HG02884 (cell line): Measurements from ENCODE around the gene CNTLN.
"Not testable (repeated sequence)": the region's sequence is repeated elsewhere in the genome, so short reads cannot be mapped to it uniquely, and the experiment has no call there.

ENCODE experiments used
- ATAC-seq: cut with Tn5 transposase; IDR thresholded peaks from one replicate; pipeline ENCODE4 v1.9.1; 2021; ENCODE audit warnings: mild to moderate bottlenecking, moderate library complexity; ENCODE audit not compliant: unreplicated experiment

CNTLN gene

GRCh38 chr9:17490110-17490509, 355.3 kb downstream of the CNTLN start:
- ATAC-seq: no peak

- ATAC-seq: no peak
Measured at GRCh38 chr9:17491780-17492179, 356.9 kb downstream of the CNTLN start.

DNA sequence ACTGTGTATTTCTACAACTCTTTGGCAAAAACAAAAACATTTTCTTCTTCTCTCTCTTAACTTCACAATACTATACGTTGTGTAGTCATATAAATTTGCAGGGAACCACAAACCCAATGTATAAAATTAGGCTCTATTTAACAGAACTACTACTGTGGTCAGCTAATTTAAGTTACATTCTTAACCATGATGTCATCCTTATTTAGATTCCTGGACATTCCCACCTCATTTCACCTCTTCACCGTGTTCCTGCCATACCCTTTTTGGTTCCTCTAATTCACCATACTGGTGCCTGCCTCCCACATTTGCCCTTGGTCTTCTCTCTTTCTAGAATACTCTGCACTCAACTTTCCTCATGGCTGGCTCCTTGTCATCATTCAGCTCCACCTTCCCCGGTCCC, 368.4 kb downstream of the CNTLN start:
- no peak for ATAC-seq

DNA sequence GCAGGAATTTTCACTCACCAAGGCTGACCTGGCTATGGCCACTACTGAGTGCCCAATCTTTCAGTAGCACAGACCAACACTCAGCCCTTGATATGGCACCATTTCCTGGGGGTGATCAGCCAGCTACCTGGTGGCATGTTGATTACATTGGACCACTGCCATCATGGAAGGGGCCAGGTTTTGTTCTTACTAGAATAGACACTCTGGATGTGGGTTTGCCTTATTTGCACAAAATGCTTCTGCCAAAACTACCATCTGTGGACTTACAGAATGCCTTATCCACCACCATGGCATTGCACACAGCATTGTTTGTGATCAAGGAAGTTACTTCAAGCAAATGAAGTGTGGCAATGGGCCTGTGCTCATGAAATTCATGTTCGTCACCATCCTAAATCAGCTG, 374.3 kb downstream of the CNTLN start:
- no peak for ATAC-seq

- no peak for ATAC-seq
Measured at GRCh38 chr9:17509701-17510100, 374.9 kb downstream of the CNTLN start.

GRCh38 chr9:17519761-17520160, 384.9 kb downstream of the CNTLN start:
- no peak for ATAC-seq

- no peak for ATAC-seq
Measured at GRCh38 chr9:17520268-17521064, 385.6 kb downstream of the CNTLN start.

DNA sequence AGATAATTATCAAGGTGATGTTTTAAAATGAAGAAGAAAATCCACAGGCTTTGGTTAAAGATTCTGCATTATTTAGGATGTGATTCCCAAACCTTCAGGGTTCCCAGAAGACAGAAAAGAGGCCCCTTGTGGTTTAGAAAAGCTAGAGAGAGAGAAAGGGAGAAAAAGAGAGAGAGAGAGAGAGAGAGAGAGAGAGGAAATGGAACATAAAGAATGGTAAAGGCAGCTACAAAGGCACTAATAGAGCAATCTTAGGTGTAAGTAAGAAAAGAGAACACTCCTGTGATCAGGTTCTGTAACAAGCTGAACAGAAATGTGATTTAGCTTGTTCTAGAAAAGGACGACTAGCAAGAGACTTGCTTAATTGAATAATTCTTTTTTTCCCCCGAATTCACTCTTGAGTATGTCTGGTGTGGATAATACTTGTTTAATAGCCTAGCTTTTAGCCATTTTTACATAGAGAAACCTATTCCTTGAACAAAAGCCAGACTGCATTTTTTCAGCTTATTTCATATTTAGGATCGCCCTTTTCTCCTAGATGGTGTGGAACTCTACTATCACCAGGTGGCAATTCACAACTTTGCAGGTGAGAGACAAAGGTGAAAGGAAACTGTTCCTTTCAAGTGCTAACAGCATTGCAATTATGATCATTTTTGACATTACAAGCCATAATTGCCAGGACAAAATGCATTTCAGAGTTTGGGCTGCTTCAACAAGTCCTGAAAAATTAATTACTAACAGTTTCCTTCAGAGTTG, 386.4 kb downstream of the CNTLN start:
- ATAC-seq: no peak

DNA sequence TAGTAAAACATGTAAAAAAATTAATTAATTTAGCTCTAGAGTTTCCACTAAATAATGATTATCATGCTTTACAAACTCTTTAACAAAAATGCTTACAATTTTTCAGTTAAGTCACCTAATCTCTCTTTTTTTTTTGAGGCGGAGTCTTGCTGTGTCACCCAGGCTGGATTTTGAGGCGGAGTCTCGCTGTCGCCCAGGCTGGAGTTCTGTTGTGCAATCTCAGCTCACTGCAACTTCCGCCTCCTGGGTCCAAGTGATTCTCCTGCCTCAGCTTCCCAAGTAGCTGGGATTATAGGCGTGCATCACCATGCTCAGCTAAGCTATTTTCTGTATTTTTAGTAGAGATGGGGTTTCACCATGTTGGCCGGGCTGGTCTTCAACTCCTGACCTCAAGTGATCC, 391.9 kb downstream of the CNTLN start:
- ATAC-seq: not testable (repeated sequence)

GRCh38 chr9:17528859-17529258, 394.0 kb downstream of the CNTLN start:
- ATAC-seq: no peak

- peak; percentile 88 for ATAC-seq
Measured at GRCh38 chr9:17531642-17532254, 396.9 kb downstream of the CNTLN start.

- no peak for ATAC-seq
Measured at GRCh38 chr9:17532461-17532860, 397.6 kb downstream of the CNTLN start.

DNA sequence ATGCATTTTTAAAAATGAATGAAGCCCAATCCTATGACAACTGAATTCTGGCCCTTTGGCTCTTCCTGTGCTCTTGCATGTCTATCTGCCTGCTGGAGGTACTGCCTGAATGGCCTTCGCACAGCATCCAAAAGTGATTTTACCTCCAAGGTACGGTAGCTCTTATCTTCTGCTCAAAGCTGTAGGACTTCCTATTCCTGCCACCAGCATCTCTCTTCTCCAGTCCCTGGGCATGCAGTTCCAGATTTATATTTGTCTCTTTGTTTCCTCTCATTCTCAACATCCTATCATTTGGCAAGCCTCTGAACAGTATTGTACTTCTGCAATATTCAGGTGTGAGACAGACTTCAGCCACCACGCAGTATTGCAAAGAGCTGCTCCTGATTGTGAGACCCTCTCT, 400.3 kb downstream of the CNTLN start:
- no peak for ATAC-seq

- no peak for ATAC-seq
Measured at GRCh38 chr9:17536027-17536426, 401.2 kb downstream of the CNTLN start.

- no peak for ATAC-seq
Measured at GRCh38 chr9:17551023-17551422, 416.2 kb downstream of the CNTLN start.
